ENCODE data around the gene CDK5.

DNA sequence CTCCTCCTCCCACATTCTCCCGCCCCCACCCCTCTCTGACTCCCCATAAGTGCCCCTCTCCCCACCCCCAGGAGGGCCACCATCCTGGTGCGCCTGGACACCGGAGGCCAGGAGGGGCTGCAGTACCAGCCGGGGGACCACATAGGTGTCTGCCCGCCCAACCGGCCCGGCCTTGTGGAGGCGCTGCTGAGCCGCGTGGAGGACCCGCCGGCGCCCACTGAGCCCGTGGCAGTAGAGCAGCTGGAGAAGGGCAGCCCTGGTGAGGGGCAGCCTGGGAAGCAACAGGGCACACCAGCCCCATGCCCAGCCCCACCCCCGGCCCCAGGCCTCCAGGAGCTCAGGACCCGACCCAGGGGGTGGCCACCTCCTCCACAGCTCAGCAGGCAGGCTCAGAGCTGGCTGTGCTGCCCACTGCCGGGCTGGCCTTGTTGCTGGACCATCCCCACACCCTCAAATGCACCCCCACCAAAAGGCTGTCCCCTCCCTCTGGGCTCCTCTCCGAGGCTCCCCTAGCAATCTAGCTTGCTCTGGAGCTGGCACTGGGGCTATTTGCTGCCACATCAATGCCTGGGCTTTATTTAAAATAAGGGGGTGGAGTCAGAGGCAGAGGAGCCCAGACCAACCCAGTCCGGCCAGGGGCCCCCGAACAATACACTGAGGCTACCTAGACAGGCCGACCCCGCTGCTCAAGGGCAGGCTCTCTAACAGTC is 48.2 kb downstream of the CDK5 start:
- no peak for TF ChIP-seq CTCF (IDR thresholded peaks at IDR 0.05; ENCODE audit: low read depth, low read length)
- TF ChIP-seq EZH2phosphoT487 (IDR thresholded peaks at IDR 0.05; ENCODE audit: low read depth), result no peak
